ENCODE results near the gene AKAP7.

Gene AKAP7

GRCh38 chr6:131136021-131136786 is 937 bp downstream of the AKAP7 start:
- Histone ChIP-seq H3K27ac (ENCODE audit: low read depth, low read length) (peak overlapping the region; percentile 89), H3K4me3 (ENCODE audit: low read length) (peak overlapping the region; percentile 88), H3K27me3 (ENCODE audit: control insufficient read depth, insufficient read depth, low read length) (no peaks in the 10 kb centered on the region), H3K4me1 (ENCODE audit: control insufficient read depth, insufficient read depth, low read length) (peaks cover 9% of the 10 kb centered on the region), H3K9ac (ENCODE audit: low read length) (peak overlapping the region; percentile 61), H3K36me3 (ENCODE audit: control insufficient read depth, insufficient read depth, low read length) (no peaks in the 10 kb centered on the region)

- H3K27ac ChIP-seq (ENCODE audit: low read depth, low read length), result no peak overlapping the region
Observed at GRCh38 chr6:131139599-131139998, 4.3 kb downstream of the AKAP7 start.

GRCh38 chr6:131143319-131143718 is 8.1 kb downstream of the AKAP7 start:
- H3K36me3 ChIP-seq (ENCODE audit: control insufficient read depth, insufficient read depth, low read length), result no peaks in the 10 kb centered on the region
- H3K27ac ChIP-seq (ENCODE audit: low read depth, low read length), result no peak overlapping the region
- H3K27me3 ChIP-seq (ENCODE audit: control insufficient read depth, insufficient read depth, low read length), result no peaks in the 10 kb centered on the region
- no peak overlapping the region for H3K4me3 ChIP-seq (ENCODE audit: low read length)
- no peaks in the 10 kb centered on the region for H3K4me1 ChIP-seq (ENCODE audit: control insufficient read depth, insufficient read depth, low read length)
- no peak overlapping the region for H3K9ac ChIP-seq (ENCODE audit: low read length)

More at GRCh38 chr6:131139599-131139998, 4.3 kb downstream of the AKAP7 start:
- no peak overlapping the region for H3K4me3 ChIP-seq (ENCODE audit: low read length)
- peaks cover 8% of the 10 kb centered on the region for H3K4me1 ChIP-seq (ENCODE audit: control insufficient read depth, insufficient read depth, low read length)
- H3K27me3 ChIP-seq (ENCODE audit: control insufficient read depth, insufficient read depth, low read length), result no peaks in the 10 kb centered on the region
- H3K36me3 ChIP-seq (ENCODE audit: control insufficient read depth, insufficient read depth, low read length), result no peaks in the 10 kb centered on the region
- H3K9ac ChIP-seq (ENCODE audit: low read length), result no peak overlapping the region

GRCh38 chr6:131146865-131147264 is 11.6 kb downstream of the AKAP7 start:
- Histone ChIP-seq H3K27me3 (ENCODE audit: control insufficient read depth, insufficient read depth, low read length) (no peaks in the 10 kb centered on the region), H3K27ac (ENCODE audit: low read depth, low read length) (no peak overlapping the region), H3K36me3 (ENCODE audit: control insufficient read depth, insufficient read depth, low read length) (no peaks in the 10 kb centered on the region), H3K4me3 (ENCODE audit: low read length) (no peak overlapping the region), H3K9ac (ENCODE audit: low read length) (no peak overlapping the region), H3K4me1 (ENCODE audit: control insufficient read depth, insufficient read depth, low read length) (no peaks in the 10 kb centered on the region)

GRCh38 chr6:131156411-131156810 is 21.1 kb downstream of the AKAP7 start:
- no peak overlapping the region for H3K9ac ChIP-seq (ENCODE audit: low read length)
- no peak overlapping the region for H3K27ac ChIP-seq (ENCODE audit: low read depth, low read length)
- no peaks in the 10 kb centered on the region for H3K4me1 ChIP-seq (ENCODE audit: control insufficient read depth, insufficient read depth, low read length)
- H3K36me3 ChIP-seq (ENCODE audit: control insufficient read depth, insufficient read depth, low read length), result no peaks in the 10 kb centered on the region
- H3K4me3 ChIP-seq (ENCODE audit: low read length), result no peak overlapping the region
- H3K27me3 ChIP-seq (ENCODE audit: control insufficient read depth, insufficient read depth, low read length), result no peaks in the 10 kb centered on the region

GRCh38 chr6:131159578-131159977 is 24.3 kb downstream of the AKAP7 start:
- H3K27me3 ChIP-seq (ENCODE audit: control insufficient read depth, insufficient read depth, low read length), result no peaks in the 10 kb centered on the region
- H3K36me3 ChIP-seq (ENCODE audit: control insufficient read depth, insufficient read depth, low read length), result no peaks in the 10 kb centered on the region
- no peak overlapping the region for H3K27ac ChIP-seq (ENCODE audit: low read depth, low read length)
- H3K9ac ChIP-seq (ENCODE audit: low read length), result no peak overlapping the region
- no peaks in the 10 kb centered on the region for H3K4me1 ChIP-seq (ENCODE audit: control insufficient read depth, insufficient read depth, low read length)
- no peak overlapping the region for H3K4me3 ChIP-seq (ENCODE audit: low read length)

- no peaks in the 10 kb centered on the region for H3K27me3 ChIP-seq (ENCODE audit: control insufficient read depth, insufficient read depth, low read length)
- H3K27ac ChIP-seq (ENCODE audit: low read depth, low read length), result no peak overlapping the region
- no peaks in the 10 kb centered on the region for H3K36me3 ChIP-seq (ENCODE audit: control insufficient read depth, insufficient read depth, low read length)
- H3K4me3 ChIP-seq (ENCODE audit: low read length), result no peak overlapping the region
- no peaks in the 10 kb centered on the region for H3K4me1 ChIP-seq (ENCODE audit: control insufficient read depth, insufficient read depth, low read length)
- no peak overlapping the region for H3K9ac ChIP-seq (ENCODE audit: low read length)
Observed at GRCh38 chr6:131160254-131160758, 25.0 kb downstream of the AKAP7 start.

GRCh38 chr6:131161987-131162386 is 26.7 kb downstream of the AKAP7 start:
- Histone ChIP-seq H3K36me3 (ENCODE audit: control insufficient read depth, insufficient read depth, low read length) (no peaks in the 10 kb centered on the region), H3K4me3 (ENCODE audit: low read length) (no peak overlapping the region), H3K27me3 (ENCODE audit: control insufficient read depth, insufficient read depth, low read length) (no peaks in the 10 kb centered on the region), H3K9ac (ENCODE audit: low read length) (no peak overlapping the region), H3K4me1 (ENCODE audit: control insufficient read depth, insufficient read depth, low read length) (no peaks in the 10 kb centered on the region), H3K27ac (ENCODE audit: low read depth, low read length) (no peak overlapping the region)

- peak overlapping the region; percentile 26 for H3K27ac ChIP-seq (ENCODE audit: low read depth, low read length)
- H3K4me1 ChIP-seq (ENCODE audit: control insufficient read depth, insufficient read depth, low read length), result no peaks in the 10 kb centered on the region
- no peak overlapping the region for H3K4me3 ChIP-seq (ENCODE audit: low read length)
- H3K27me3 ChIP-seq (ENCODE audit: control insufficient read depth, insufficient read depth, low read length), result no peaks in the 10 kb centered on the region
- H3K36me3 ChIP-seq (ENCODE audit: control insufficient read depth, insufficient read depth, low read length), result no peaks in the 10 kb centered on the region
- H3K9ac ChIP-seq (ENCODE audit: low read length), result no peak overlapping the region
Observed at GRCh38 chr6:131163886-131164285, 28.6 kb downstream of the AKAP7 start.

GRCh38 chr6:131164506-131164905 is 29.2 kb downstream of the AKAP7 start:
- Histone ChIP-seq H3K4me1 (ENCODE audit: control insufficient read depth, insufficient read depth, low read length) (no peaks in the 10 kb centered on the region), H3K4me3 (ENCODE audit: low read length) (no peak overlapping the region), H3K27ac (ENCODE audit: low read depth, low read length) (peak overlapping the region; percentile 26), H3K9ac (ENCODE audit: low read length) (no peak overlapping the region), H3K27me3 (ENCODE audit: control insufficient read depth, insufficient read depth, low read length) (no peaks in the 10 kb centered on the region), H3K36me3 (ENCODE audit: control insufficient read depth, insufficient read depth, low read length) (no peaks in the 10 kb centered on the region)

- H3K27me3 ChIP-seq (ENCODE audit: control insufficient read depth, insufficient read depth, low read length), result no peaks in the 10 kb centered on the region
- no peaks in the 10 kb centered on the region for H3K4me1 ChIP-seq (ENCODE audit: control insufficient read depth, insufficient read depth, low read length)
- no peaks in the 10 kb centered on the region for H3K36me3 ChIP-seq (ENCODE audit: control insufficient read depth, insufficient read depth, low read length)
- no peak overlapping the region for H3K9ac ChIP-seq (ENCODE audit: low read length)
- no peak overlapping the region for H3K27ac ChIP-seq (ENCODE audit: low read depth, low read length)
- H3K4me3 ChIP-seq (ENCODE audit: low read length), result no peak overlapping the region
Observed at GRCh38 chr6:131167773-131168172, 32.5 kb downstream of the AKAP7 start.

- Histone ChIP-seq H3K4me3 (ENCODE audit: low read length) (no peak overlapping the region), H3K4me1 (ENCODE audit: control insufficient read depth, insufficient read depth, low read length) (no peaks in the 10 kb centered on the region)
Observed at GRCh38 chr6:131169613-131170012, 34.3 kb downstream of the AKAP7 start.

GRCh38 chr6:131172222-131172621 is 37.0 kb downstream of the AKAP7 start:
- Histone ChIP-seq H3K36me3 (ENCODE audit: control insufficient read depth, insufficient read depth, low read length) (no peaks in the 10 kb centered on the region), H3K4me3 (ENCODE audit: low read length) (no peak overlapping the region), H3K27ac (ENCODE audit: low read depth, low read length) (no peak overlapping the region), H3K9ac (ENCODE audit: low read length) (no peak overlapping the region), H3K27me3 (ENCODE audit: control insufficient read depth, insufficient read depth, low read length) (no peaks in the 10 kb centered on the region), H3K4me1 (ENCODE audit: control insufficient read depth, insufficient read depth, low read length) (no peaks in the 10 kb centered on the region)

More at GRCh38 chr6:131169613-131170012, 34.3 kb downstream of the AKAP7 start:
- H3K27ac ChIP-seq (ENCODE audit: low read depth, low read length), result no peak overlapping the region
- H3K27me3 ChIP-seq (ENCODE audit: control insufficient read depth, insufficient read depth, low read length), result no peaks in the 10 kb centered on the region
- H3K9ac ChIP-seq (ENCODE audit: low read length), result no peak overlapping the region
- H3K36me3 ChIP-seq (ENCODE audit: control insufficient read depth, insufficient read depth, low read length), result no peaks in the 10 kb centered on the region
